ENCODE results near the gene TRPM5.

- TF ChIP-seq POLR2A (IDR thresholded peaks at IDR 0.05) (no peak), CTCF (IDR thresholded peaks at IDR 0.05) (no peak)
Observed at GRCh38 chr11:2466069-2466801, 21.9 kb upstream of the TRPM5 start.

All from heart left ventricle (tissue), 13 donors.